Measurements from ENCODE around the gene BIN1. TPM values are rescaled to one million over a fixed set of nuclear protein-coding genes. Genes with fewer than 3 reads are reported as not detected.

The BIN1 gene
- total RNA-seq, 1 experiment from 2014 or later = 34.1 TPM

DNA sequence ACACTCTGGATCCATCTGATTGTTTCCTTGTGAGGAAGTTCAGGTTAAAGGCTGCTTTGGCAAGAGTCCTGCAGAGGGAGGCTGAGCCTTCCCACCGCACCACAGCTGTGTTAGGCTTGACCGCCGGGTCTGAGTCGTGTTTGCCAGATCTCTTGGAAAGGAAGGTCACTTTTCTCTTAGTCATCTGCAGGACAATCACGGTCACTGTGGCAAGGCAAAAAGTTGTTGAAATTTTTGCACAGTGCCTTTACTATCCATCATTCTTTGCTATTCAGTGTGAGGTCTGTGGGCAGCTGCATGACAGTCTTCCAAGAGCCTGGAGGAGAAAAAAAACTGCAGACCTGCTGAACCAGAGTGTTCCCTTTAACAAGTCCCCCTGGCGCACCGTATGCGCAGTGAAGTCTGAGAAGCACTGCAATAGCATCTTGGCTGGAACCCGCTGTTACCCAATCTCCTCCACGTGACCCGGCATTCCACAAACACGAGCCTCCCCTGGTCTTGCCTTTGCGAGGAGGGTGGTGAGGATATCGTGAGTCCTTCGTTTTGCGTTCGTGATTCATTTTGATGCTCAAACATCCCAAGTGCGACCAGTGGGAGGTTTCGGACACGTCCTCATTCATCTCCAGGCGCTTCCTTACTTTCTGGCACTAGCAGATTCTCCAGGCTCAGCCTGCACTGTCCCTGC lies 23.0 kb downstream of the BIN1 start:
- H3K4me1 ChIP-seq (ENCODE audit: insufficient read depth, low read length, poor library complexity, severe bottlenecking) = no peaks in the 10 kb centered on the region
- intact Hi-C loops (cut with micrococcal nuclease; ENCODE audit: unreplicated experiment) = no loop called here
- no peak overlapping the region for H3K27ac ChIP-seq (ENCODE audit: low read depth, low read length, poor library complexity, severe bottlenecking)
- no peaks in the 10 kb centered on the region for H3K36me3 ChIP-seq (ENCODE audit: insufficient read depth, low read length, poor library complexity, severe bottlenecking)
- TF ChIP-seq, protein P1, sequence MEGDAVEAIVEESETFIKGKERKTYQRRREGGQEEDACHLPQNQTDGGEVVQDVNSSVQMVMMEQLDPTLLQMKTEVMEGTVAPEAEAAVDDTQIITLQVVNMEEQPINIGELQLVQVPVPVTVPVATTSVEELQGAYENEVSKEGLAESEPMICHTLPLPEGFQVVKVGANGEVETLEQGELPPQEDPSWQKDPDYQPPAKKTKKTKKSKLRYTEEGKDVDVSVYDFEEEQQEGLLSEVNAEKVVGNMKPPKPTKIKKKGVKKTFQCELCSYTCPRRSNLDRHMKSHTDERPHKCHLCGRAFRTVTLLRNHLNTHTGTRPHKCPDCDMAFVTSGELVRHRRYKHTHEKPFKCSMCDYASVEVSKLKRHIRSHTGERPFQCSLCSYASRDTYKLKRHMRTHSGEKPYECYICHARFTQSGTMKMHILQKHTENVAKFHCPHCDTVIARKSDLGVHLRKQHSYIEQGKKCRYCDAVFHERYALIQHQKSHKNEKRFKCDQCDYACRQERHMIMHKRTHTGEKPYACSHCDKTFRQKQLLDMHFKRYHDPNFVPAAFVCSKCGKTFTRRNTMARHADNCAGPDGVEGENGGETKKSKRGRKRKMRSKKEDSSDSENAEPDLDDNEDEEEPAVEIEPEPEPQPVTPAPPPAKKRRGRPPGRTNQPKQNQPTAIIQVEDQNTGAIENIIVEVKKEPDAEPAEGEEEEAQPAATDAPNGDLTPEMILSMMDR (conservative IDR thresholded peaks at IDR 0.05; ENCODE audit: low read depth, low read length) = no peak
- TF ChIP-seq EZH2 (IDR thresholded peaks at IDR 0.05; ENCODE audit: borderline replicate concordance, low read depth, low read length, poor library complexity, severe bottlenecking) = no peak
- no peaks in the 10 kb centered on the region for H3K9me3 ChIP-seq (ENCODE audit: low read depth, low read length, poor library complexity, severe bottlenecking)
- POLR2A ChIA-PET (ENCODE audit: low non-redundant PET) = no interaction called here
- BruUV-seq (replicated peaks) = no TSS peak
- DNase-seq (ENCODE audit: low spot score) = no peak
- CTCF ChIA-PET = no interaction called here
- H3K4me3 ChIP-seq (ENCODE audit: low read depth, low read length, poor library complexity, severe bottlenecking) = no peak overlapping the region
- no peaks in the 10 kb centered on the region for H3K27me3 ChIP-seq (replicated peaks; ENCODE audit: insufficient read depth, low read depth, low read length, poor library complexity)

DNA sequence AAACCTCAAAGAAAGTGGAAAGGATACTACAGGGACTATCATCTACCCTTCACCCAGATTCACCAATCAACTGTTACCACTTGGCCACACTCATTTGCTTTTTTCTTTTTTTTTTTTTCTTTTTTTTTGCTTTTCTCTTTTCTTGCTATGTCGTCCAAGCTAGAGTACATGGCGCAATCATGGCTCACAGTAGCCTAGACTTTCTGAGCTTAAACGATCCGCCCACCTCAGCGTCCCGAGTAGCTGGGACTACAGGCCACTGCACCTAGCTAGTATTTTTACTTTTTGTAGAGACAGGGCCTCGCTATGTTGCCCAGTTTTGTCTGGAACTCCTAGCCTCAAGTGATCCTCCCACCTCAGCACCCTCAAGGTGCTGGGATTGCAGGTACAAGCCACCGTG lies 24.0 kb downstream of the BIN1 start:
- ChIA-PET POLR2A (ENCODE audit: low non-redundant PET) (no interaction called here), CTCF (no interaction called here)
- no peak overlapping the region for H3K4me3 ChIP-seq (ENCODE audit: low read depth, low read length, poor library complexity, severe bottlenecking)
- H3K36me3 ChIP-seq (ENCODE audit: insufficient read depth, low read length, poor library complexity, severe bottlenecking) = no peaks in the 10 kb centered on the region
- DNase-seq (ENCODE audit: low spot score) = no peak
- no peaks in the 10 kb centered on the region for H3K27me3 ChIP-seq (replicated peaks; ENCODE audit: insufficient read depth, low read depth, low read length, poor library complexity)
- intact Hi-C loops (cut with micrococcal nuclease; ENCODE audit: unreplicated experiment) = no loop called here
- no peak overlapping the region for H3K27ac ChIP-seq (ENCODE audit: low read depth, low read length, poor library complexity, severe bottlenecking)
- no peaks in the 10 kb centered on the region for H3K9me3 ChIP-seq (ENCODE audit: low read depth, low read length, poor library complexity, severe bottlenecking)
- no peak for TF ChIP-seq EZH2 (IDR thresholded peaks at IDR 0.05; ENCODE audit: borderline replicate concordance, low read depth, low read length, poor library complexity, severe bottlenecking)
- TF ChIP-seq, protein P1 (conservative IDR thresholded peaks at IDR 0.05; ENCODE audit: low read depth, low read length) = no peak
- H3K4me1 ChIP-seq (ENCODE audit: insufficient read depth, low read length, poor library complexity, severe bottlenecking) = no peaks in the 10 kb centered on the region
- no TSS peak for BruUV-seq (replicated peaks)

DNA sequence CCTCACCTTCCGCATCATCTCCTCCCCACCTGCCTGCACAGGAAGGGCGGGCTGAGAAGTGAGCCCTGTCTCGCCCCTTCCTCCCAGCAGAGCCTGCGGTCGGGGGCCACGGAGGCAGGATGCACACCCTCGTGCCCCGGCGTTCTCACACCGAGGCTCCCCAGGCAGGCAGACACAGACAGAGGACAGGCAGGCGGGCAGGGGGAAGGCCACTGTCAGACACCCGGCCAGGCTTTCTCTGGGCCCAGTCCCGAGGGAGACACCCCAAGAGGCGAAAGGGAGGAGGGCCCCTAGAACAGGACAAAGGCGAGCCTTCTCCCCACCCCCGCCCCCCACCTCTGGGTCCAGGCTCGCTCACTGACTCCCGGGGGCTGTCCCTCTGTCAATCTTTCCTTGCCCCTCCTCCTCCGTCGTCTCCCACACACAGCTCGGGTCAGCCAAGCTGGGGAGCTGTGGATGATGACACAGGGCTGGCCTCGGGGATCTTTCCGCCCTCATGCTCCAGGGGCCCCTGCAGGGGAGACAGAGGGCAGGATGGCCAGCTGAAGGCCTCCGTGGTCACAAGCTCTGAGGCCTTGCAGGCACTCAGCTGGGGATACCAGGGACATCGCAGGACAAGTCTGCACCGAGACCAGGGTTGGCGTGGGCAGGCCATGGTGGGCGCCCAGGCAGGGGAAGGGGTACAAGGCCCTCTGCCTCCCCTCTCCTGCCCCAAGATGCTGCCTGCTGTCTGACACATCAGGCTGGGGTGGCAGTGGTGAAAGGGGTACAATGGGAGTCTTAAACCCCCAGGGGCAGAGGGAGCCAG lies 24.9 kb downstream of the BIN1 start:
- Histone ChIP-seq H3K9me3 (ENCODE audit: low read depth, low read length, poor library complexity, severe bottlenecking) (no peaks in the 10 kb centered on the region), H3K4me3 (ENCODE audit: low read depth, low read length, poor library complexity, severe bottlenecking) (no peak overlapping the region), H3K27ac (ENCODE audit: low read depth, low read length, poor library complexity, severe bottlenecking) (no peak overlapping the region), H3K36me3 (ENCODE audit: insufficient read depth, low read length, poor library complexity, severe bottlenecking) (no peaks in the 10 kb centered on the region), H3K27me3 (replicated peaks; ENCODE audit: insufficient read depth, low read depth, low read length, poor library complexity) (no peaks in the 10 kb centered on the region), H3K4me1 (ENCODE audit: insufficient read depth, low read length, poor library complexity, severe bottlenecking) (no peaks in the 10 kb centered on the region)
- DNase-seq (ENCODE audit: low spot score) = no peak
- POLR2A ChIA-PET (ENCODE audit: low non-redundant PET) = no interaction called here
- BruUV-seq (replicated peaks) = no TSS peak
- intact Hi-C loops (cut with micrococcal nuclease; ENCODE audit: unreplicated experiment) = no loop called here
- CTCF ChIA-PET = no interaction called here
- TF ChIP-seq, protein P1 (conservative IDR thresholded peaks at IDR 0.05; ENCODE audit: low read depth, low read length) = no peak
- no peak for TF ChIP-seq EZH2 (IDR thresholded peaks at IDR 0.05; ENCODE audit: borderline replicate concordance, low read depth, low read length, poor library complexity, severe bottlenecking)

Measured in A673 (cell line).